B cell (primary cell): ENCODE results near the gene DSTYK. TPM values are rescaled to one million over a fixed set of nuclear protein-coding genes. Genes with fewer than 3 reads are reported as not detected.

Source experiments
- ATAC-seq: fragments of 200-7000 bp; cut with Tn5 transposase; one replicate; pipeline ENCODE4 v1.10.0; 2021; ENCODE audit warnings: low read depth, mild to moderate bottlenecking, moderate number of reproducible peaks, moderate library complexity
- CTCF ChIA-PET: fragments of 350-600 bp; sonication (Branson Sonifier 250); formaldehyde crosslinking; loops from one replicate; lab custom pipeline; 2021; ENCODE audit warnings: antibody characterized with exemption, inconsistent platforms; lab: Charles Lee
- POLR2A ChIA-PET: fragments of 350-600 bp; sonication (Branson Sonifier 250); formaldehyde crosslinking; loops from one replicate; lab custom pipeline; 2021; ENCODE audit warnings: antibody characterized with exemption; lab: Charles Lee
- DNase-seq: peaks from one replicate; pipeline ENCODE4 v3.0.0; 2013
- H2AFZ ChIP-seq: 2 replicates; pipeline ENCODE4 v1.6.1; 2012; ENCODE audit warnings: mild to moderate bottlenecking, low read depth, low read length; ENCODE audit not compliant: insufficient read depth, poor library complexity, severe bottlenecking
- H3K27ac ChIP-seq, 2 donors: 1 replicate in 1 of 2; 2 replicates in 1 of 2; pipeline ENCODE4 v1.5.1; 2012 to 2013; ENCODE audit warnings: low read length in 2 of 2, mild to moderate bottlenecking in 2 of 2, moderate library complexity in 1 of 2
- H3K27me3 ChIP-seq, 4 experiments: fragments of 200-600 bp in 1 of 4; sonication (generic) in 1 of 4; replicated peaks in 1 of 4; 1 replicate in 2 of 4; 2 replicates in 2 of 4; pipeline versions ENCODE4 v1.6.1 to v1.7.0; 2013 to 2016; ENCODE audit warnings: low read length in 3 of 4, mild to moderate bottlenecking in 2 of 4, mixed read lengths in 1 of 4, moderate library complexity in 1 of 4; ENCODE audit not compliant: insufficient read depth in 4 of 4, control insufficient read depth in 3 of 4; ENCODE audit errors: control extremely low read depth in 1 of 4
- H3K36me3 ChIP-seq, 2 experiments: replicated peaks in 1 of 2; 1 replicate in 1 of 2; 2 replicates in 1 of 2; pipeline versions ENCODE4 v1.6.1 to v1.7.1; 2013; ENCODE audit warnings: low read length in 1 of 2; ENCODE audit not compliant: insufficient read depth in 2 of 2, control insufficient read depth in 1 of 2; ENCODE audit errors: control extremely low read depth in 1 of 2, extremely low read depth in 1 of 2
- H3K4me1 ChIP-seq, 2 donors: fragments of 200-600 bp in 1 of 2; sonication (generic) in 1 of 2; 1 replicate in 1 of 2; 2 replicates in 1 of 2; pipeline versions ENCODE4 v1.5.1 to v1.6.1; 2013 to 2017; ENCODE audit warnings: low read length in 2 of 2; ENCODE audit not compliant: control insufficient read depth in 2 of 2, insufficient read depth in 2 of 2
- H3K4me2 ChIP-seq: replicated peaks from 2 replicates; pipeline ENCODE3; 2012; ENCODE audit warnings: mild to moderate bottlenecking, low read depth, low read length; ENCODE audit not compliant: poor library complexity, severe bottlenecking
- H3K4me3 ChIP-seq, 5 experiments: fragments of 200-600 bp in 1 of 5; sonication (generic) in 1 of 5; 1 replicate in 3 of 5; 2 replicates in 2 of 5; pipeline versions ENCODE4 v1.5.1 to v1.7.0; 2011 to 2016; ENCODE audit warnings: low read length in 4 of 5, mild to moderate bottlenecking in 4 of 5, low read depth in 2 of 5, control low read depth in 1 of 5, moderate library complexity in 1 of 5; ENCODE audit not compliant: insufficient read depth in 1 of 5; ENCODE audit errors: control extremely low read depth in 1 of 5, extremely low read depth in 1 of 5
- H3K79me2 ChIP-seq: fragments of 200-600 bp; sonication (generic); one replicate; pipeline ENCODE4 v1.6.0; 2016; ENCODE audit warnings: low read length; ENCODE audit not compliant: control insufficient read depth, insufficient read depth
- H3K9ac ChIP-seq: fragments of 200-600 bp; sonication (generic); 2 replicates; pipeline ENCODE4 v1.6.1; 2017; ENCODE audit warnings: mild to moderate bottlenecking, low read length, moderate library complexity
- H3K9me3 ChIP-seq, 3 donors: one replicate each; pipeline versions ENCODE4 v1.6.1 to v1.7.1; 2013; ENCODE audit warnings: low read length in 2 of 3; ENCODE audit not compliant: control insufficient read depth in 2 of 3, insufficient read depth in 1 of 3; ENCODE audit errors: control extremely low read depth in 1 of 3
- H4K20me1 ChIP-seq: 2 replicates; pipeline ENCODE4 v1.6.0; 2012; ENCODE audit warnings: mild to moderate bottlenecking, low read length; ENCODE audit not compliant: insufficient read depth, control insufficient read depth, poor library complexity, severe bottlenecking
- H3K27ac Mint-ChIP-seq: one replicate; pipeline ENCODE4 v1.8.0; 2021; ENCODE audit warnings: mixed read lengths
- H3K27me3 Mint-ChIP-seq: one replicate; pipeline ENCODE4 v1.8.0; 2021; ENCODE audit warnings: mixed read lengths
- H3K4me1 Mint-ChIP-seq: one replicate; pipeline ENCODE4 v1.8.0; 2021; ENCODE audit warnings: mixed read lengths
- H3K4me3 Mint-ChIP-seq: one replicate; pipeline ENCODE4 v1.8.0; 2021; ENCODE audit warnings: mixed read lengths
- H3K9me3 Mint-ChIP-seq: one replicate; pipeline ENCODE4 v1.8.0; 2022; ENCODE audit warnings: mixed read lengths; ENCODE audit not compliant: insufficient read depth
- CTCF ChIP-seq: fragments of 200-600 bp; IDR thresholded peaks from one replicate; pipeline ENCODE4 v1.8.0; 2022; ENCODE audit warnings: antibody characterized with exemption, mild to moderate bottlenecking
- EZH2 ChIP-seq: IDR thresholded peaks from 2 replicates; pipeline ENCODE4 v1.6.1; 2012; ENCODE audit warnings: borderline replicate concordance, low read depth, mild to moderate bottlenecking, moderate library complexity, low read length; ENCODE audit not compliant: insufficient read depth, poor library complexity, severe bottlenecking
- WGBS: methylation state at CpG from one replicate; pipeline ENCODE4 v1.1.5; 2013; ENCODE audit warnings: missing lambda C conversion rate; ENCODE audit not compliant: insufficient coverage; 5-methylcytosine and 5-hydroxymethylcytosine counted together
- intact Hi-C: fragments of 100-400 bp; cut with micrococcal nuclease; formaldehyde crosslinking; loops from one replicate; pipeline ENCODE4 v1.10.0; 2022
- polyA plus RNA-seq: library from polyadenylated mRNA; depleted of rRNA; stranded (reverse); fragments of >200 nt; gene quantifications from 2 replicates; pipeline ENCODE4 v1.2.3, GENCODE V29; 2012
- total RNA-seq, 2 donors: library from RNA; stranded (reverse); fragments of 120-200 nt in 1 of 2; gene quantifications; 1 replicate in 1 of 2; 2 replicates in 1 of 2; pipeline versions ENCODE4 v1.2.3 to v1.2.4, GENCODE V29; 2013 to 2022

The DSTYK gene
- total and polyA plus RNA-seq, 2 donors (not counting 1 experiment from before 2014, with no cell fraction given), result 3.6 to 15.7 TPM

- H3K79me2 ChIP-seq, result no peaks in the 10 kb centered on the region
- peak; percentile 22 for TF ChIP-seq CTCF
- no peak for TF ChIP-seq EZH2
- intact Hi-C loops, result loop anchor here (1.0 to 5.0 kb wide), 2 partner anchors 27 to 93 kb away; partner anchors contain the start of gene NUAK2
- peaks cover 17 to 33% of the 10 kb centered on the region in 2 donors for H3K4me1 ChIP-seq
- H2AFZ ChIP-seq, result peak overlapping the region; percentile 81
- no peaks in the 10 kb centered on the region for H3K9me3 ChIP-seq
- H3K9ac ChIP-seq, result peak overlapping the region; percentile 68
- peaks cover 0 to 14% (median 2%) of the 10 kb centered on the region in 4 experiments for H3K27me3 ChIP-seq
- CTCF ChIA-PET, result interaction anchor here (0.6 to 4.5 kb wide), 23 partner anchors 11 to 293 kb away, joined by 3 to 135 read pairs (median 4); partner anchors contain the start of genes NUAK2 and RBBP5
- DNase-seq (peak; percentile 78), ATAC-seq (peak; percentile 74)
- Mint-ChIP-seq H3K4me3 (peak overlapping the region; percentile 97), H3K27me3 (peaks cover 17% of the 10 kb centered on the region), H3K27ac (peak overlapping the region; percentile 59), H3K4me1 (peaks cover 35% of the 10 kb centered on the region), H3K9me3 (no peaks in the 10 kb centered on the region)
- POLR2A ChIA-PET, result interaction anchor here (0.6 to 1.3 kb wide), 10 partner anchors 18 to 1576 kb away, joined by 3 to 8 read pairs (median 3); partner anchors contain the start of gene DSTYK
- H3K36me3 ChIP-seq, result no peaks in the 10 kb centered on the region
- H3K4me2 ChIP-seq, result peak overlapping the region; percentile 91
- H4K20me1 ChIP-seq, result no peaks in the 10 kb centered on the region
- 6% methylated on average over 5 of the region's 15 CpGs for WGBS
- peak overlapping the region in 4 of 5 experiments; percentile 39 to 73 (median 62) for H3K4me3 ChIP-seq
- no peak overlapping the region for H3K27ac ChIP-seq
These were observed 17.9 kb upstream of the DSTYK start for GRCh38 chr1:205229399-205229871.

GRCh38 chr1:205228093-205228521 lies 16.6 kb upstream of the DSTYK start:
- H3K4me3 Mint-ChIP-seq, result peak overlapping the region; percentile 97
- peaks cover 0 to 14% (median 2%) of the 10 kb centered on the region in 4 experiments for H3K27me3 ChIP-seq
- no peak overlapping the region for H3K27ac ChIP-seq
- peak overlapping the region; percentile 68 for H3K9ac ChIP-seq
- H3K27ac Mint-ChIP-seq, result peak overlapping the region; percentile 76
- DNase-seq (no peak), ATAC-seq (peak; percentile 3)
- peak overlapping the region; percentile 91 for H3K4me2 ChIP-seq
- H4K20me1 ChIP-seq, result no peaks in the 10 kb centered on the region
- peaks cover 32% of the 10 kb centered on the region for H3K4me1 Mint-ChIP-seq
- H2AFZ ChIP-seq, result peak overlapping the region; percentile 81
- no peaks in the 10 kb centered on the region for H3K36me3 ChIP-seq
- whole genome bisulfite sequencing, result under 1% methylated on average over 21 of the region's 27 CpGs
- no peaks in the 10 kb centered on the region for H3K9me3 Mint-ChIP-seq
- POLR2A ChIA-PET, result interaction anchor here (0.5 to 1.3 kb wide), 4 partner anchors 16 to 55 kb away, joined by 3 to 9 read pairs (median 6); partner anchors contain the start of gene DSTYK
- CTCF ChIA-PET, result interaction anchor here (1.1 to 4.5 kb wide), 13 partner anchors 9 to 257 kb away, joined by 3 to 135 read pairs (median 5); partner anchors contain the start of genes DSTYK and RBBP5
- peaks cover 21% of the 10 kb centered on the region for H3K27me3 Mint-ChIP-seq
- peaks cover 17 to 33% of the 10 kb centered on the region in 2 donors for H3K4me1 ChIP-seq
- peak overlapping the region; percentile 6 to 73 (median 59) for H3K4me3 ChIP-seq
- TF ChIP-seq CTCF (no peak), EZH2 (no peak)
- no peaks in the 10 kb centered on the region for H3K79me2 ChIP-seq
- intact Hi-C loops, result loop anchor here (5.0 kb wide), 1 partner anchor 94 kb away; the partner anchor contains the start of gene NUAK2
- H3K9me3 ChIP-seq, result no peaks in the 10 kb centered on the region
